Left lung (tissue), 10 donors: ENCODE results near the gene RPL23. TPM values are rescaled to one million over a fixed set of nuclear protein-coding genes. Genes with fewer than 3 reads are reported as not detected.
"Not testable (repeated sequence)": the region's sequence is repeated elsewhere in the genome, so short reads cannot be mapped to it uniquely, and the experiment has no call there.

ENCODE experiments used
- ATAC-seq: fragments of 200-7000 bp; cut with Tn5 transposase; one replicate; pipeline ENCODE4 v1.9.1; 2020; ENCODE audit warnings: moderate library complexity
- DNase-seq, 4 donors: peaks; one replicate each; pipeline ENCODE4 v3.0.0-alpha.2; 2013 to 2020
- H3K27ac ChIP-seq, 2 donors: fragments of 200-600 bp; sonication (generic) in 1 of 2; one replicate each; pipeline versions ENCODE4 v1.5.0 to v1.8.0; 2020 to 2021
- H3K27me3 ChIP-seq, 2 donors: fragments of 200-600 bp; sonication (generic) in 1 of 2; one replicate each; pipeline versions ENCODE4 v1.5.0 to v1.8.0; 2020 to 2021
- H3K36me3 ChIP-seq, 2 donors: fragments of 200-600 bp; sonication (generic) in 1 of 2; one replicate each; pipeline versions ENCODE4 v1.5.0 to v1.8.0; 2020 to 2021
- H3K4me1 ChIP-seq, 2 donors: fragments of 200-600 bp; one replicate each; pipeline ENCODE4 v1.8.0; 2021
- H3K4me3 ChIP-seq, 2 donors: fragments of 200-600 bp; sonication (generic) in 1 of 2; one replicate each; pipeline versions ENCODE4 v1.5.0 to v1.8.0; 2020 to 2021; ENCODE audit warnings: mild to moderate bottlenecking in 1 of 2
- H3K9me3 ChIP-seq, 2 donors: fragments of 200-600 bp; sonication (generic) in 1 of 2; one replicate each; pipeline versions ENCODE4 v1.5.0 to v1.8.0; 2020 to 2021
- CTCF ChIP-seq, 2 donors: fragments of 200-600 bp; sonication (generic) in 1 of 2; IDR thresholded peaks; one replicate each; pipeline versions ENCODE4 v1.5.0 to v1.8.0; 2021; ENCODE audit warnings: antibody characterized with exemption in 2 of 2
- intact Hi-C, 2 donors: fragments of 100-400 bp; cut with DNase I; formaldehyde crosslinking; loops; one replicate each; pipeline versions ENCODE4 v1.11.2 to v1.14.2; 2022
- polyA plus RNA-seq, 6 donors: library from polyadenylated mRNA; unstranded; fragments of 120-200 nt; gene quantifications; one replicate each; pipeline ENCODE4 v1.2.1, GENCODE V29; 2013; ENCODE audit not compliant: insufficient read length in 6 of 6
- total RNA-seq, 2 donors: library from RNA; stranded (reverse); fragmentation: NEBNext Ultra II Directional; extraction: Animal tissue kit (Norgen Biotek cat#: 25700); gene quantifications; one replicate each; pipeline ENCODE4 v1.2.1, GENCODE V29; 2021
- donor health status: DM: no; HTN: yes; CAD: no.
- donor health status: DM: no; HTN: no; CAD: no.

RPL23 gene
- total and polyA plus RNA-seq, 8 donors = 1,144 to 3,076 (median 2,699) TPM

- H3K36me3 ChIP-seq = no peaks in the 10 kb centered on the region
- no peaks in the 10 kb centered on the region for H3K27me3 ChIP-seq
- no peak overlapping the region for H3K27ac ChIP-seq
- peaks cover 0 to 2% of the 10 kb centered on the region in 2 donors for H3K4me1 ChIP-seq
- H3K9me3 ChIP-seq = no peaks in the 10 kb centered on the region
- no peak overlapping the region for H3K4me3 ChIP-seq
- no peak for ATAC-seq
- DNase-seq = no peak
- intact Hi-C loops = no loop called here
- TF ChIP-seq CTCF (IDR thresholded peaks at IDR 0.05) = no peak
These were observed 7.9 kb upstream of the RPL23 start for GRCh38 chr17:38861399-38861843.

- DNase-seq = no peak
These were observed 3.8 kb upstream of the RPL23 start for GRCh38 chr17:38857271-38857670.

GRCh38 chr17:38855101-38855714, 1.7 kb upstream of the RPL23 start:
- H3K27ac ChIP-seq, H3K4me3 ChIP-seq, DNase-seq, ATAC-seq, H3K9me3 ChIP-seq, intact Hi-C loops, H3K27me3 ChIP-seq: not testable (repeated sequence)
- peaks cover 19 to 35% of the 10 kb centered on the region in 2 donors for H3K4me1 ChIP-seq
- peaks cover 0 to 26% of the 10 kb centered on the region in 2 donors for H3K36me3 ChIP-seq

More at GRCh38 chr17:38857271-38857670, 3.8 kb upstream of the RPL23 start:
- H3K27ac ChIP-seq = no peak overlapping the region
- TF ChIP-seq CTCF (IDR thresholded peaks at IDR 0.05) = no peak
- no peak for ATAC-seq
- H3K9me3 ChIP-seq = no peaks in the 10 kb centered on the region
- H3K4me3 ChIP-seq = no peak overlapping the region
- peaks cover 3 to 14% of the 10 kb centered on the region in 2 donors for H3K4me1 ChIP-seq
- H3K27me3 ChIP-seq = no peaks in the 10 kb centered on the region
- intact Hi-C loops = no loop called here
- peaks cover 0 to 6% of the 10 kb centered on the region in 2 donors for H3K36me3 ChIP-seq

- Histone ChIP-seq H3K9me3 (no peaks in the 10 kb centered on the region), H3K36me3 (peaks cover 0 to 50% of the 10 kb centered on the region in 2 donors), H3K27me3 (no peaks in the 10 kb centered on the region), H3K27ac (peak overlapping the region; percentile 86 to 98), H3K4me1 (peaks cover 19 to 43% of the 10 kb centered on the region in 2 donors), H3K4me3 (peak overlapping the region; percentile 72 to 76)
- intact Hi-C loops = no loop called here
- peak; percentile 35 for ATAC-seq
- no peak for TF ChIP-seq CTCF (IDR thresholded peaks at IDR 0.05)
- DNase-seq = no peak
These were observed 690 bp downstream of the RPL23 start for GRCh38 chr17:38852771-38853291.

- no peaks in the 10 kb centered on the region for H3K9me3 ChIP-seq
- peak overlapping the region in 1 of 2 donors; percentile 86 for H3K27ac ChIP-seq
- peaks cover 19 to 41% of the 10 kb centered on the region in 2 donors for H3K4me1 ChIP-seq
- ATAC-seq (no peak), DNase-seq (no peak)
- H3K36me3 ChIP-seq = peaks cover 0 to 64% of the 10 kb centered on the region in 2 donors
- peak overlapping the region; percentile 72 to 76 for H3K4me3 ChIP-seq
- no peaks in the 10 kb centered on the region for H3K27me3 ChIP-seq
- no peak for TF ChIP-seq CTCF (IDR thresholded peaks at IDR 0.05)
- intact Hi-C loops = no loop called here
These were observed 2.1 kb downstream of the RPL23 start for GRCh38 chr17:38851434-38851833.
